Epithelial cell of esophagus (primary cell): Measurements from ENCODE around the gene OTUB1.

Source experiments
- DNase-seq: peaks from one replicate; pipeline ENCODE4 v3.0.0; 2010; ENCODE audit warnings: low read depth
- H3K4me3 ChIP-seq: 2 replicates; pipeline ENCODE4 v1.5.1; 2011; ENCODE audit warnings: mild to moderate bottlenecking, low read length, control low read depth
- CTCF ChIP-seq: IDR thresholded peaks from 2 replicates; pipeline ENCODE4 v1.5.1; 2011; ENCODE audit warnings: low read depth, mild to moderate bottlenecking, low read length, control low read depth, inconsistent platforms; ENCODE audit not compliant: insufficient read depth; ENCODE audit errors: missing control alignments

Gene OTUB1

GRCh38 chr11:64034411-64034811 lies 48.2 kb downstream of the OTUB1 start:
- H3K4me3 ChIP-seq: no peak overlapping the region
- no peak for TF ChIP-seq CTCF
- no peak for DNase-seq

- DNase-seq: no peak
- no peak overlapping the region for H3K4me3 ChIP-seq
- TF ChIP-seq CTCF: no peak
Measured at GRCh38 chr11:64035081-64035524, 48.9 kb downstream of the OTUB1 start.

DNA sequence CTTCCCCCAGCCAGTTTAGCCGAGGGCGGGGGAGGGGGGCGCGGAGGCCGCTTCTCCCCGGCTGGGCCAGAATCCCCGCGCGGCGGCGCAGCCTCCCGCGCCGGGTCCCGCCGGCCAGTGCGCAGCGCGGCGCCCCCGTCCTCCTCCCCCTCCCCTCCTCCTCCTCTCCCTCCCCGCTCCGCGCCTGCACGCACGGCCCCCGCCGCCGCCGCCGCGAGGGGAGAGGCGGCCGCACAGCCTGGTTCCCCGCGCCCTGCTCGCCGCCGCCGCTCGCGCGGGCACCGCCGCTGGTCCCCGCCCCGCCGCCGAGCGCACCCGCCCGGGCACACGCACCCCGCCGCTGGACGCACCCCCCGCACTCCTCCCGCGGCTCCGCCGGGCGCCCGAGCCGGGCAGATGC lies 49.3 kb downstream of the OTUB1 start, which contains the start of gene FLRT1:
TSS of gene FLRT1 (plus strand) at position 356 of the 400 bp plus-strand sequence. CDS start 80,337 bp downstream, outside the sequence.
- DNase-seq: no peak
- H3K4me3 ChIP-seq: no peak within 1 kb of the TSS
- no peak for TF ChIP-seq CTCF

- DNase-seq: peak; percentile 30
- no peak for TF ChIP-seq CTCF
- no peak overlapping the region for H3K4me3 ChIP-seq
Measured at GRCh38 chr11:64036087-64037026, 50.1 kb downstream of the OTUB1 start.

GRCh38 chr11:64037027-64037634 lies 50.9 kb downstream of the OTUB1 start:
- no peak for DNase-seq
- no peak for TF ChIP-seq CTCF
- H3K4me3 ChIP-seq: no peak overlapping the region

DNA sequence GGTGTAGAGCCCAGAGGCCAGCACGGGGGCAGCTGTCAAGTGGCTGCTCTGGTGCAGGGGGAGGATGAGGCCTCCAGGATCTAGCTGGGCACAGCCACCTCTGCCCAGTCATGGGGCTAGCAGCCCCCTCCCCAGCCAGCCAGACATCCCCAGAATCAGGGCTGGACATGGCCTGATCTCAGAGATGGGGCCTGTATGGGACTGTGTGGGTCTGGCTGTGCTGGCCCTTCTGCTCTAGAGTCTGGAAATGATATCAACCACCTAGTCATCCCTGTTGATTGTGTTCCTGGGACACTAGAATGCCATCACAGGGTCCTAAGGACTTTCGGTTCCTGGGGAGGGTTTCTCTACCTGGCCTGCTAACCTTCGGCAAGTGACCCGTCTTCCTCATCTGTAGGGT lies 52.3 kb downstream of the OTUB1 start:
- no peak overlapping the region for H3K4me3 ChIP-seq
- no peak for TF ChIP-seq CTCF
- no peak for DNase-seq
